NOMO-1 (cell line): Measurements from ENCODE around the gene OLFML1.

Experiments
- DNase-seq, 2 experiments: peaks; one replicate each; lab custom pipeline; 2025; ENCODE audit not compliant: unreplicated experiment in 2 of 2; lab: John Stamatoyannopoulos, UW

Gene OLFML1

DNA sequence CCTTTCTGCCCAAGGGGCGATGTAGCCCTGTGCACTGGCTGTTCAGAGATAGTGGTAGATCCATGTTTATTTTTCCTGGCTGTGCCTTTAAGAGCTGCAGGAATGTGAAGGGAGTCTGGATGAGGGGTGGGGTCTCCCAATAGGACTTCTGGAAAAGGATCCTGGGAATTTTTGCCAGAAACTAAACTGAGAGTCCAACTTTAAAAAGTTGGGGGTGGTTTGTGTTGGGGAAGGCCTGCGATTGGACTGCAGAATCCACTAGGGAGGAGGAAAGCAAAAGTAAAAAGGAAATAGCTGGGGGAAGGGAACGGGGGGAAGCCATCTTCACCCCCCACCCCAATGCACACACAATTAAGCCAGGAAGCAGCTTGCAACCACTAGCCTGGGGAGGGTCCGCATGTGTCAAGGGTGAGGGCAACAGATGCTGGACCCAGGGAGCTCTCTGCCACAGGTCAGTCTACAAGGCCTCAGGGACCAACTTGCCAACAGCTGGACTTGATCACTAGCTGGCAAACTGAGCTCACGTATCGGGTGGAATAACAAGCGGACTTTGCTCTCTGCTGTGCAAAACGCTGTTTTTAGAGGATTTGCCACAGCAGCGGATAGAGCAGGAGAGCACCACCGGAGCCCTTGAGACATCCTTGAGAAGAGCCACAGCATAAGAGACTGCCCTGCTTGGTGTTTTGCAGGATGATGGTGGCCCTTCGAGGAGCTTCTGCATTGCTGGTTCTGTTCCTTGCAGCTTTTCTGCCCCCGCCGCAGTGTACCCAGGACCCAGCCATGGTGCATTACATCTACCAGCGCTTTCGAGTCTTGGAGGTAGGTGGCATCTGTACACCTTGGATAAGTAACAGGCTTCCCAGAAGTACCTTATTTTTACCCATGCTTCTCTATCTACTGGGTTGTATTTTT, at the start of gene OLFML1:
Gene OLFML1 (plus strand): TSS at position 321 of the 912 bp plus-strand sequence. CDS start 370 bp downstream, at position 691.
- DNase-seq, result no peak

- no peak for DNase-seq
These were observed 49.2 kb upstream of the OLFML1 start for GRCh38 chr11:7436146-7436545.

GRCh38 chr11:7436657-7437056, 48.6 kb upstream of the OLFML1 start:
- DNase-seq, result peak; percentile 63 to 93

GRCh38 chr11:7437696-7438095, 47.6 kb upstream of the OLFML1 start:
- DNase-seq, result no peak

DNA sequence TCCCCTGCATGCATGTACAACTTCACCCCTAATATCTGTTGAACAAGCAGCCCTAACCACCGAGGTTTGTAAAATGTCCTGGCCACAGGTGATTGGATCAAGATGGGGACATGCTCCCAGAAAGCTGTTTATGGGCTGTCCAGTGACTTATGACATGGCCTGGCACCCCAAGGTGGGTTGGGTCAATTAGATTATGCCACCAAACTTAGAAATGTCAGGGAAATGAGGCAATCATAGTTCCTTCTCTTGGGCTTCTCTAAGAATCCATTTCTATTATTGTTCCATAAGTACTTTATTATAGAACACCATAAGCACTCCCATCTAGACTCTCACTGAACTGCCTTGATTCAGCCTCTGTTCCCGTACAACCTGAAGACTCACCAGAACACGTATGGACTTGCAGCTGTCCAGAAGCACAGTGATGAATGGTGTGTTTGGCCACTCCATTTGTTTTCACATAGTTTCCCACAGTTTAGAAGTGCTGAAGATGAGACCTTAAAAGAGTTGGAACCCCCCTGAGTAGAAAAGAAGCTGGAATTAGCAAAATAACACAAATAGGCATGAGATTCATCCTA, 45.5 kb upstream of the OLFML1 start:
- peak; percentile 4 to 6 for DNase-seq

GRCh38 chr11:7442588-7443215, 42.6 kb upstream of the OLFML1 start:
- DNase-seq, result peak; percentile 30 to 52

DNA sequence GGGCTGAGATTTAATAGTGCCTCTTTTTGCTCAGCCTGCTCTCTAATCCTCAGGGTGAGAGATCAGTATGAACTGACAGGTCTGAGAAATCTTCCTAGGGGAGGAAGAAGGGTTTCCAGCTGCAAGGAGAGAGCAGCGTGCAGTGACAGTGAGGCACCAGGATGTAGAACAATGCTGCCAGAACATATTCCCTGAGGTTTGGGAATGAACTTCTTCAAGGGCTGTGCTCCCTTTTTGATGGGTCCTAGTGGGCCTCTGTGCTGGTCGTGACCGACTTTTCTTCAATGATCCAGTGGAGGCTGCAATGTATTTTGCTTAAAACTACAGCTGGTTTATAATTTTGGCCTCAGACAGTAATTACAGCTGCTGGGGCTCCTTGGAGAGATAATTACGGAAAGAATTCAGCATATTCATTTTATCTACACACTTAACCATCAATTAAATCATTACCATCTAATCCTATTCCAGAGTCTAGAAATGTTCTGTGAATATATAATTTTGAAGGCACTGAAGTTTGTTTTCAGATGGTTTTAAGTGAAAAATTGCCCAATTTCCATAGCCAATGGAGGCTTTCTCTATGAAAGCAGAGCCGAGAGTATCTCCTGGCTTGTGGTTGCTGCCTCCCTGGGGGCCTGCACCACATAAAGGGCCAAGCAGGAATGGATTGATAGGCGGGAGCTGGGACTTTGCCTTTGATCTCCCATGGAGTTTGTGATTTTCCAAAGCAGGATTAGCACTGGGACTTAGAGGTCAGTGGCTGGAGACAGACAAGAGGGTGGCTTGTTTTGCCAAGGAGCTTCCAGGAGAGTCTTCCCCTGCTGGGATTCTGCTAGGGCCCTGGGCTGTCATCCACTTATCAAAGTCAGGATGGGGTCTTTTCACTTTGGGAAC, 41.0 kb upstream of the OLFML1 start:
- no peak for DNase-seq

- DNase-seq, result no peak
These were observed 39.7 kb upstream of the OLFML1 start for GRCh38 chr11:7445564-7445963.

DNA sequence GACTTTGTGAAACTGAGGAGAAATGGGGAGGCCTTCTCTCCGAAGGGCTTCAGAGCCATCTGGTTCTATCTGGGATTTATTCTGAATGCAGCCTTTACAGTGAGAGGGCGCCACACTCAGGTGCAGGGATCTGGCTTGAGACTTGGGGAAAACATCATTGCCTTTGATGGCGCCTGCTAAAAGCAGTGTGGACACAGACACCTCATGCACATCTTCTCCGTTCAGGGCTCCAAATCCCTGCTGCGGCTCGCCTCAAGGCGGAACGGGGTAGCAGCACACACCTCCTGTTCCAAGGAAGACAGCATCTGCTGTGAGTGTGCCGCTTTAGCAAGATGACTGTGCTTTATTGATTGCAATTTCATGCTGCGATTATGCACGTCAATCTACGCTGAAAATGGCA, 37.1 kb upstream of the OLFML1 start:
- no peak for DNase-seq

GRCh38 chr11:7449211-7449840, 36.0 kb upstream of the OLFML1 start:
- peak; percentile 12 to 24 for DNase-seq

DNA sequence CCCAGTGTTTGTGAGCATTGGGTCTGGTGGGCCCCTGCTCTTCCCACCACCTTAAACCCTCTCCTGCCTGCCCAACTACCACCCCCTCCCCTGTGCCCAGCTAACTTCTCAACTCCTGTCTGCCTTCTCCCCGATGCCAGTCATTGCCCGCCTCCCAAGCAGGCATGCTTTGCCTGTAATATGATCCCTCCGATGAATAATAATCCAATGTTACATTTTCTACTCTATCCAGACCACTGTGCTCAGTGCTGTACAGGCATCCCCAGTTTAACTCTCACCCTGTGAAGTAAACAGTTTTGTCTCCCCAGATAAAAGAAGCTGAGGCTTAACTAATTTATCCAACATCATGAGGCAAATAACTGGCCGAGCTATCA, 35.5 kb upstream of the OLFML1 start:
- DNase-seq, result no peak

DNA sequence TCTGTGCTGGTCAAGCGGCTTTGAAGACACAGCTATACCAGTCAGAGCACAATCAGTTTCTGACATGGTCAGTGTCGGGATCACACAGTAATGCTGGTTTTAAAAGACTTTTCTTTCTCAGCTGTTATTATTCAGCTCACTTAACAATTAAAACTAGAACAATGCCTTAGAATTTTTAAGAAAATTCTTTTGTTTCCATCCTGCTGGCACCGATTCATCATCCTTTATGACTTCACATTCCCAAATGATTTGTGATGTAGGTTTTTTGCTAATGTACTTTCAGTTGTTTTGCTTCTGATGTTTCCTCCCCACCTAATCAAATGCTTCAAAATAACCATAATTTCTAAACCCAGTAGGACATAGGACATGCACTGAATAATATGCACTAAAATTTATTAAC, 34.5 kb upstream of the OLFML1 start:
- DNase-seq, result no peak

DNA sequence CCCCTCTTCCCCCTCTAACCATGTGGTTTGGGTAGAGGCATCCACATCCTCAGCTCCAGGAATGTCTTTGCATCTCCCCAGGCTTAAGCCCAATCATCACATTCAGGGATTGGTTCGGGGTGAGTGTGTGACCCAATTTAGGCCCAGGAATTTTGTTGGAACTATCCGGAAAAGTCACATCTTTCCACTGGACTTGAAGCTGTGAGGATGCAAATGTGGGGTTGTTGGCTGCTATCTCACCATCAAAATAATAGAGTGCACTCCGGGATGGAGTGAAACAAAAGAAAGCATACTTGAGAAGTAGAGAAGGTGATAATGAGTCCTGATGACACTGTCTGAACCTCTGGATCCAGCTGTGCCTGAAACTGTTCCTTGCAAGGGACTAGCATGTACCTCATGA, 33.8 kb upstream of the OLFML1 start:
- no peak for DNase-seq

GRCh38 chr11:7451952-7452494, 33.3 kb upstream of the OLFML1 start:
- DNase-seq, result no peak

- no peak for DNase-seq
These were observed 30.5 kb upstream of the OLFML1 start for GRCh38 chr11:7454854-7455253.

- DNase-seq, result no peak
These were observed 28.1 kb upstream of the OLFML1 start for GRCh38 chr11:7457211-7457610.

DNA sequence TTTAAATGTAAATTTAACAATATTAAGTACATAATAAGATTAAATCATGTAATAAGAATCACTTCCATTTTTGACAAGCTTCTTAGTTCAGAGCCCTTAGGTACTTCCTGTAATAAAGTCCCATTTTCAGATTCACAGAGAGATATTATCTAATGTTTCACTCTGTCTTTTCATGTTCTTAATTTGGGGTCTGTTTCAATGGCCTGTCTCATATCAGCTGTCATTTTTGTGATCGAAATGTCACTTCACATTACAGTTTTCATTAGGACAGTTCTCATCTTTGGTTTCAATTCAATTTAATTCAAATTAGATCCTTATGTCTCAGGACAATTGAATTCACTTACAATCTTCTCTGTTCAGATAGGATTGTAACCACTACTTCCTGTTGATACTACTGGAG, 22.6 kb upstream of the OLFML1 start:
- DNase-seq, result no peak

- DNase-seq, result no peak
These were observed 17.7 kb upstream of the OLFML1 start for GRCh38 chr11:7467652-7468051.

DNA sequence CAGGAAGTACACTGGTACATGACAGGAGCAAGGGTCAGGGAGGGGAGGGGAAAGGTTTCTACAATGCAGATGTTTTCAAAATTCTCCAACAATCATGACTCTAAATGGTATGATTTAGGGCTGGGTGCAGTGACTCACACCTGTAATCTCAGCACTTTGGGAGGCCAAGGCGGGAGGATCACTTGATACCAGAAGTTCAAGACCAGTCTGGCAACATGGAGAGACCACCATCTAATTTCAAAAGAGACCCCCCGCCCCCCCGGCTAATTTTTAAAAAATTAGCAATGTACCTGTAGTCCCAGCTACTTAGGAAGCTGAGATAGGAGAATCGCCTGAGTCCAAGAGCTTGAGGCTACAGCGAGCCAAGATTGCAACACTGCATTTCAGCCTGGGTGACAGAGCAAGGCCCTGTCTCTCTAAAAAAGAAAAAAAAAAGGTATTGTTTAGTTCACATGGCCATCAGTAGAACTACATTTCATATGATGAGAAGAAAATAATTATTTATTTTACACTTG, 15.9 kb upstream of the OLFML1 start:
- DNase-seq, result no peak

GRCh38 chr11:7471071-7471470, 14.2 kb upstream of the OLFML1 start:
- no peak for DNase-seq
